HG03457 (cell line): ENCODE data around the gene TBC1D10B.
A peak's percentile ranks its signal among the peaks of the same experiment; 100 is the strongest.

ENCODE experiments used
- ATAC-seq: cut with Tn5 transposase; IDR thresholded peaks from one replicate; pipeline ENCODE4 v1.9.1; 2021; ENCODE audit warnings: moderate number of reproducible peaks; ENCODE audit not compliant: unreplicated experiment

TBC1D10B gene, protein sequence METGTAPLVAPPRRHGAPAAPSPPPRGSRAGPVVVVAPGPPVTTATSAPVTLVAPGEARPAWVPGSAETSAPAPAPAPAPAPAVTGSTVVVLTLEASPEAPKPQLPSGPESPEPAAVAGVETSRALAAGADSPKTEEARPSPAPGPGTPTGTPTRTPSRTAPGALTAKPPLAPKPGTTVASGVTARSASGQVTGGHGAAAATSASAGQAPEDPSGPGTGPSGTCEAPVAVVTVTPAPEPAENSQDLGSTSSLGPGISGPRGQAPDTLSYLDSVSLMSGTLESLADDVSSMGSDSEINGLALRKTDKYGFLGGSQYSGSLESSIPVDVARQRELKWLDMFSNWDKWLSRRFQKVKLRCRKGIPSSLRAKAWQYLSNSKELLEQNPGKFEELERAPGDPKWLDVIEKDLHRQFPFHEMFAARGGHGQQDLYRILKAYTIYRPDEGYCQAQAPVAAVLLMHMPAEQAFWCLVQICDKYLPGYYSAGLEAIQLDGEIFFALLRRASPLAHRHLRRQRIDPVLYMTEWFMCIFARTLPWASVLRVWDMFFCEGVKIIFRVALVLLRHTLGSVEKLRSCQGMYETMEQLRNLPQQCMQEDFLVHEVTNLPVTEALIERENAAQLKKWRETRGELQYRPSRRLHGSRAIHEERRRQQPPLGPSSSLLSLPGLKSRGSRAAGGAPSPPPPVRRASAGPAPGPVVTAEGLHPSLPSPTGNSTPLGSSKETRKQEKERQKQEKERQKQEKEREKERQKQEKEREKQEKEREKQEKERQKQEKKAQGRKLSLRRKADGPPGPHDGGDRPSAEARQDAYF

GRCh38 chr16:30370456-30371247 lies at the start of gene TBC1D10B:
TSS of gene TBC1D10B (minus strand) at chr16:30370494. CDS start at chr16:30370183, 311 bp downstream.
- peak; percentile 57 for ATAC-seq

DNA sequence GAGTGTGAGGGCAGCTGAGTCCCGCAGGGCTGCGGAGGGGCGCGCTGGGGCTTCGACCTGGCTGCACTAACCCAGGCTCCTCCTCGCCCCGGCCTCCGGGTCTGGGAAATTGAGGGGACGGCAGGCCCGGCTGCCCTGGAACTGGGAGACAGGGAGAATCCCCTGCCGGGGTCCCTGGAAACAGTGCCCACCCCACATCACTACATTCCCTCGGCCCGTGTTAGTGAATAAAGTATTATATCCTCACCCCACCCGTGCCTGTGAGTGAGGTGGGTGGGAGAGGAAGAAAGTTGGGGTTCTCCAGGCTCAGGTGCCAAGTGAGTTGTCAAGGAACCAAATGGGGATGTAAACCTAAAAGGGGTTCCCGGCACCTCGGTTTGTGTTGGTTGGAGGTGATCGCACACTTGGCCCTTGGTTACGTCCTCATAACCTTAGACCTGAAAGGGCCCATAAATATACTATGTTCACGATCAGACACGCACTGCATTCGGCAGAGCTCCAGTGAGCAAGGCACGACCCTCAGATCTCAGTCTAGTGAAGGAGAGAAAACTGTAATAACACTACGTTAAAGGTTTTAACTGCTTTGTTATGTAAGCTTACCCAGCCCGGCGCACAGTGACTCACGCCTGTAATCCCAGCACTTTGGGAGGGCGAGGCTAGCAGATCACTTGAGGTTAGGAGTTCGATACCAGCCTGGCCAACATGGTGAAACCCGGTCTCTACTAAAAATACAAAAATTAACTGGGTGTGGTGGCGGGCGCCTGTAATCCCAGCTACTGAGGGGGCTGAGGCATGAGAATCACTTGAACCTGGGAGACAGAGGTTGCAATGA lies 48.3 kb upstream of the TBC1D10B start:
- ATAC-seq = no peak

GRCh38 chr16:30417529-30418349 lies 47.4 kb upstream of the TBC1D10B start:
- ATAC-seq = peak; percentile 63

DNA sequence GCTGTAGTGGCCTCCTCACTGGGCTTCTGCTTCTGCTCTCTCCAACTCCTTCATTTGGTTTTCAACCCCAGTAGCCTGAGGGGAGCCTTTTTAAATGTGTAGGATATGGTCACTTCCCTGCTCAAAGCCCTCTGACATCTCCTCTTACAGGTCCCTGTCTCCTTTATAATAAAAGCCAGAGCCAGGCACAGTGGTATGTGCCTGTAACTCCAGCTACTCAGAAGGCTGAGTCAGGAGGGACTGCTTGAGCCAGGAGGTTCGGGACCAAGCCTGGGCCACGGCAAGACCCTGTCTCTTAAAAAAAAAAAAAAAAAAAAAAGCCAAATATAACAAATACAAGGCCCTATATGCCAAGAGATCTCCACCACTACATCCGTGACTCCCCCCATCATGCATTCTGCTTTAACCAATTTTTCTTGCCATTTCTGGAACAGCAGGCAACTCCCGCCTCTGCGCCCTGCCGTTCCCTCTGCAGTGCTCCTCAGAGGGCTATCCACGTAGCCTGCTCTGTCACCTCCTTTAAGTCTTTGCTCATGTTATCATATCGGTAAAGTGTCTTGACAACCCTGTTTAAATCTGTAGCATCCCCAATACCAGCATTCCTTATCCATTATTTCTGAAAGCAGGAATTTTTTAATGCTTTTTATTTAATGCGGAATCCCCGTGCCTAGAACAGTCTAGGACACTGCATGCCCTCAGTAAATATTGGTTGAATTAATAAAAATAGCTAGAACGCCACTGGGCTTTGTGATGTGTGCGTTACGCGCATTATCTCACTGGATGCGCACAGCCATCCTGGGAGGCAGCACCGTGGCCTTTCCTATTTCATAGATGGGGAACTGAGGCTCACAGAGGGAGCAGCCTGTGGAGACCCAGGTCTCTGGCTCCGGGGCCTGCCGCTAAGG lies 46.6 kb upstream of the TBC1D10B start:
- ATAC-seq = no peak

- ATAC-seq = no peak
Measured at GRCh38 chr16:30416047-30416603, 45.8 kb upstream of the TBC1D10B start.

GRCh38 chr16:30414159-30414558 lies 43.9 kb upstream of the TBC1D10B start:
- ATAC-seq = no peak

DNA sequence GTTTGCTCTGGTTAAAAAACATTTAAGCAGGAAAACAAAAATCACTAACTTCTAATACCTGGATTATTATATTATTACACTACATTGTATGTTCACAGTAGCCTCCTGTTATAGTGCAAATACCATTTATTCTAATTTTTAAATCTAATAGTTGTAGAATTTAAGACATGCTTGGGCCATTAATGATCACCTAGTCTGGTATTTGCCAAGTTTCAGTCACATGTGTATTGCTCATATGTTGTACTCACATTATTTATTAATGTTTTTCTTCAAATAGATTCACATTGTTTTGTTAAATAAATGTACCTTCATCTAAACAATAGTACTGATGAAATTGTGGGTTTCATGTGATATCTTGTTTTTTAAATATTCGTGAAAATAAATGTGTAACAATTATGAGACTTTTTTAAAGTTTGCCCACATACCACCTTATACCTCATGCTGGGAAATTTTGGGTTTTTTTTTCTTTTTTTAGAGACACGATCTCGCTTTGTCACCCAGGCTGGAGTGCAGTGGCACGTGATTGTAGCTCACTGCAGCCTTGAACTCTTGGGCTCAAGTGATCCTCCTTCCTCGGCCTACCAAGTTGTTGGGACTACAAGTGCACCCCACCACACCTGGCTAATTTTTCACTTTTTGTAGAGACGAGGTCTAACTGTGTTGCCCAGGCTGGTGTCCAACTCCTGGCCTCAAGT lies 43.0 kb upstream of the TBC1D10B start:
- no peak for ATAC-seq

- ATAC-seq = no peak
Measured at GRCh38 chr16:30409125-30410060, 39.1 kb upstream of the TBC1D10B start.

GRCh38 chr16:30407804-30408534 lies 37.7 kb upstream of the TBC1D10B start:
- ATAC-seq = no peak

DNA sequence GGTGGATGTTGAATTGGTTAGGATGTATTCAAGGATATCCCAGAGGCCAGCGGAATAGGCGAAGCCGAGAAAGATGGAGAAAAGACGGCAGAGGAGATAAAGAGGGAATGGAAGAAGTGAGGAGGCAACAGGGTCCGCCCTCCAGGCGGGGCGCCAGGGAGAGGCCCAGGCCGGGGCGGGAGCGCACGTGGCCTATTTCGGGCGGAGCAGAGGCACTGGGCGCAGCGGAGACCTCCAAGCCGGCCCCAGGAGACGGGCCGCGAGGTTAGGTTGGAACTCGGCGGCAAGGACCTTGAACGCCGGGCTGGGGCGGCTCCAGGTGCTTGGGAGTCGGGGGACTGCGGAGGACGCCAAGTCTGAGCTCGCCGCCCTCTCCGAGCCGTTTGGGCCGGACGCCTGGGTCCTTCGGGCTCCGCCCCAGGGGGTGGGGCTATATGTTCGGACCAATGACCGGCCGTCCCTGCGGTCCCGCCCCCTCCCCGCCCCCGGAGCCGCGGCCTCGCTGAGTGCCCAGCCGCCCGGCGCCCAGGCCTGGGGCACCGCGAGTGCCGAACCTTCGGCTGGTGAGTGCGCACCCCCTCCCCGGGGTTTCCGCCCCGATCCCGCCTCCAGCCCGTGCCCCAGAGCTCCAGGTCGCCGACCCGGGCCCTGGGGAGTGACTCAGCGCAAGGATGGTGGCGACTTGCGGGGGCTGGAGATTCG lies 37.0 kb upstream of the TBC1D10B start, which contains the start of gene ZNF771:
Gene ZNF771 (plus strand): TSS at position 505 of the 702 bp plus-strand sequence. CDS start 448 bp downstream, outside the sequence.
- no peak for ATAC-seq

- ATAC-seq = no peak
Measured at GRCh38 chr16:30406795-30407101, 36.5 kb upstream of the TBC1D10B start.

GRCh38 chr16:30401768-30402425 lies 31.6 kb upstream of the TBC1D10B start:
- ATAC-seq = no peak

DNA sequence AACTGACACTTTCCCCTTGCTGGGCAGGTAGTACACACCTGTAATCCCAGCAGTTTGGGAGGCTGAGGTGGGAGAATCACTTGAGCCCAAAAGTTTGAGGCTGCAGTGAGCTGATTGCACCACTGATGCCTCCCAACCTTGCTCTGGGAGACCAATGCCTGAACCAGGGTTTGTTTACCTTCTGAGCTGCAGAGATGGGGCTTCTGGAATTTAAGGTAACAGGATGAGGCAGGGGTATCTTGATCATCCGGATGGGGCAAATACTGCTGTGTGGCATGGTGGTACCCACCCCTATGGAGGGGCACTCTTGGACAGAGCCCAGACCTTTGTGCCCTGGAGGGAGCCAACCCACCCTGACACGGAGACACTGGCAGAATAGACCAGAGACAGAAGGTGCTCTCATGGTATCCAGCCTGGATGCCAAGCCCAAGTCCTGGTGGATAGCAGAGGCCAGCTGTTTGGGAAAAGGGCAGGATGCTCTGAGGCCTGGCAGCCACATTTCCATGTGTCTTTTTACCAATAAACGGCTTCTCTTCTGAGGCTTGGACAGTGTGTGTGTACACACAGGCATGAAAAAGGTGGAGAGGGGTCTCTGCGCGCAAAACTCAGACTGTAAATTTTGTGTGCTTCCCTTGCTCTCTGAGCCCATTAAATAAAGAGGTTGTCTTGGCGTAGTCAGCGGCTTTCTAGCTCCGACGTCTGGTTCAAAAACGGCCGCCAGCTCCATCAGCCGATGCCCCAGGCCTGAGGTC lies 29.3 kb upstream of the TBC1D10B start:
- no peak for ATAC-seq
